Fibroblast of gingiva (primary cell): ENCODE results near the gene H2BW2.
A peak's percentile ranks its signal among the peaks of the same experiment; 100 is the strongest.
"Not testable (repeated sequence)": the region's sequence is repeated elsewhere in the genome, so short reads cannot be mapped to it uniquely, and the experiment has no call there.

ENCODE experiments used
- DNase-seq: peaks from one replicate; pipeline ENCODE4 v3.0.0-alpha.2; 2011; ENCODE audit warnings: low read depth

The H2BW2 gene

DNA sequence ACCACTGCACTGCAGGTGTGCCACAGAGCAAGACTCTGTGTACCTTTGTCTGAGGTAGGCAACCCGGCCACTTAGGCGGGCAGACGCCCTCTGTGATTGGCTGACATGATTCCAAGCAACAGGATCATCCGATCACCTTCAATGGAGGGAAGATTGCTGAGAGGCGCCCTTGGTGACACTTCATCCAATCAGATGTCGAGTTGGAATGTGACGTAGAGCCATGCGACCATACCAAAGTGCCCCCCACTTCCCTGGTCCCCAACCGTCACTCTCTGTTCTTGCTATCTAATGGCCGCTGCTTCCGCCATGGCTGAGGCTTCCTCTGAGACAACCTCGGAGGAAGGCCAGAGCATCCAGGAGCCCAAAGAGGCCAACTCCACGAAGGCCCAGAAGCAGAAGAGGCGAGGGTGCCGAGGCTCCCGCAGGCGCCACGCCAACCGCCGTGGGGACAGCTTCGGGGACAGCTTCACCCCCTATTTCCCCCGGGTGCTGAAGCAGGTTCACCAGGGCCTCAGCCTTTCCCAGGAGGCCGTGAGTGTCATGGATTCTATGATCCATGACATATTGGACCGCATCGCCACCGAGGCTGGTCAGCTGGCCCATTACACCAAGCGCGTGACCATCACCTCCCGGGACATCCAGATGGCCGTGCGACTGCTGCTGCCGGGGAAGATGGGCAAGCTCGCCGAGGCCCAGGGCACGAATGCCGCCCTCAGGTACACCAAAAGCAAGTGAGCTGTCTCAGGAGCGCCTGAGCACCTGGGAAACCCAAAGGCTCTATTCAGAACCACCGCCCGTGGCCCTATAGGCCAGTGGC is at the start of gene H2BW2:
Gene H2BW2 (plus strand): TSS at position 268 of the 817 bp plus-strand sequence. CDS start 39 bp downstream, at position 307.
- no peak for DNase-seq

DNA sequence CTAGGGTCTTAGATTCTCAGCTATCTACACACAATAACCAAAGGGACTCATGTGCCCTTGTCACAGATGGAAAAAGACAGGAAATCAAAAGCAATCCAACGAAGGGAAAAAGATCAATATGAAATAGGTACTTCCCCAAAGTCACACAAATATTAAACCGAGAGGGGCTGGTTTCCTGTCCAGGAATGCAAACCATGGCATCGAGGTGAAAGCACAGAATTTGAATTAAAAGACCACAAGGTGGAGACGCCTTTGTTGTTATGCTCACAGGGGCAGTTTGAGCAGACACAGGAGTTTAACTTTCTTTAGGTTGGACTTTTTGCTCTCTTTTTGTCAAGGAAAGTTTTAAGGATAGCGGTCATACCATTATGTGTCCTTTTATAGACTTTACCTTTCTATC is 40.5 kb upstream of the H2BW2 start:
- DNase-seq: no peak

DNA sequence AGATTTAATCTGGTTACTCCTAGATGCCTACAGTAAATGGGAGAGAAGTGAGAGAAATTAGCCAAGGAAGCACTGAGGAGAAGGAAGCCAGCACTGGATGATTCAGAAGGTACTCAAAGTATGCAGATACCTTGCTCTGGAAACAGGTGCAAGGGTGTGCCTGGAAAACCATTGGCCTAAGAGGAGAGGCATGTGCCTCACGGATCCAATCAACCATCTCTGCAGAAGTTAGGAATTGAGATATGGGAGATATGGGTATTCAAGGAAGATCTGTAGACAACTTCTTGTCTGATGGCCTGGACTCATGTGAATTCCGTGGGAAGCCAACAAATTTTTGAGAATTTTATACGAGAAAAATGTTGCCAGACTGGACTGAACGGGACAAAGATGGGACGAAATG is 30.9 kb upstream of the H2BW2 start:
- no peak for DNase-seq

DNA sequence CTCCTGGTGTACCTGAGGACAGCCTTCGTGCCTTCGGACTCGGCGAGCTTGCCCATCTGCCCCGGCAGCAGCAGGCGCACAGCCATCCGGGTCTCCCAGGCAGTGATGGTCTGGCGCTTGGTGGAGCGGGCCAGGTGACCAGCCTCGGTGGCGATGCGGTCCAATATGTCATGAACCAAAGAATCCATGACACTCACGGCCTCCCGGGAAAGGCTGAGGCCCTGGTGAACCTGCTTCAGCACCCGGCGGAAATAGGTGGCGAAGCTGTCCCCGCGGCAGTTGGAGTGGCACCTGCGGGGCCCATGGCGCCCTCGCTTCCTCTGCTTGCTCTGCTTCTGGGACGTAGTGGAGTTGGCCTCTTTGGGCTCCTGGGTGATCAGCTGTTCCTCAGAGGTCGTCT is 26.6 kb upstream of the H2BW2 start:
- no peak for DNase-seq

DNA sequence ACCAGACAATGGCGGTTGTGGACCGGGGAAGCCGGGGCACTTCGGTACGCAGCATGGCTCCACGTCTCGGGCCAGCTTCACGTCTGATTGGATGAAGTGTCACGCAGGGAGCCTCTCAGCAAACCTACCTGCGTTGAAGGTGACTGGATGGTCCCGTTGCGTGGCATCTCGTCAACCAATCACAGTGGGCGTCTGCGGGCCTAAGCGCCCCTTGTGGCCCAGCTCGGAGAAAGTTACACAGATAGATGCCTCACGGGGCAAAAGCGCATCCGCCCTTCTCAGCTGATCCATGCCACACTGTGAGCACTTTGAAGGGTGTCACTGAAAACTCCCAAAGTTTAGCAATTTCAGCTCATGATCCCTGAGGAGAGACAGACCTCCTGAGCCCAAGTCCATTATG is 26.1 kb upstream of the H2BW2 start, which contains the start of gene H2BW1:
Gene H2BW1 (minus strand): TSS at position 103 of the 400 bp plus-strand sequence. CDS start 132 bp downstream, outside the sequence.
- DNase-seq: no peak

DNA sequence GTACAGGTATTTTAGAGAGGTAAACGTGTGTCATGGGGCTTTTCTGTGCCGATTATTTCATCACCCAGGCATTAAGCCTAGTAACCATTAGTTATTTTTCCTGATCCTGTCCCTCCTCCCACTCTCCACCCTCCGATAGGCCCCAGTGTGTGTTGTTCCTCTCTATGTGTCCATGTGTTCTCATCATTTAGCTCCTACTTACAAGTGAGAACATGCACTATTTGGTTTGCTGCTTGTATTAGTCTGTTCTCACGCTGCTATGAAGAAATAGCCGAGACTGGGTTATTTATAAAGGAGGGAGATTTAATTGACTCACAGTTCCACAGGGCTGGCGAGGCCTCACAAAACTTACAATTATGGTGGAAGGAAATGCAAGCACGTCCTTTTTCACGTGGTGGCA is 24.2 kb upstream of the H2BW2 start:
- not testable (repeated sequence) for DNase-seq

DNA sequence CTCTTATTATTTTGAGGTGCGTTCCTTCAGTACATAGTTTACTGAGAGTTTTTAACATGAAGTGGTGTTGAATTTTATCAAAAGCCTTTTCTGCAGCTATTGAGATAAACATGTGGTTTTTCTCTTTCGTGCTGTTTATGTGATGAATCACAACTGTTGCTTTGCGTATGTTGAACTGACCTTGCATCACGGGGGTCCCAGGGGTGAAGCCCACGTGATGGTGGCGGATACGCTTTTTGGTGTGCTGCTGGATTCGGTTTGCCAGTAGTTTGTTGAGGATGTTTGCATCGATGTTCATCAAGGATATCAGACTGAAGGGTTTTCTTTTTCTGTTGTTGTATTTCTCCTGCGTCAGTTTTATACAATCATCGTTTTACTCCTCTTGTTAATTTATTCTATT is 21.6 kb upstream of the H2BW2 start:
- no peak for DNase-seq

DNA sequence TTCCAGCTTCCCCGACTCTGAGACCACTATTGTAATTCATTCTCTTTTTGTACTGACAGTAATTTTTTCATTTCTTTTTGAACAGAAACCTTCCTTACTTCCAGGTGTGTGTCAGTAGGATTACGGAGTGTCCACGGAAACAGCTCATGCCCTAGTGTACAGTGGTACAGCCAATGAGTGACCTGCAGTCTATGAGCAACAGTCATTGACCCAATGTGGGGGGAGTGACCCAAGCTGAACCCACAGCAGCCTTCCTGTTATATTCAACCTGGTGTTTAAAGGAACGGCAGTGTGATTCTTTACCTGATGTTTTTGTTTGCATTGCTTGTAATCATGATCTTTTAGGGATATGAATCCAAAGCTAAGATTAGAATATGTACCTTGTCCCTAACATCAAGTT is 1.2 kb downstream of the H2BW2 start:
- no peak for DNase-seq

DNA sequence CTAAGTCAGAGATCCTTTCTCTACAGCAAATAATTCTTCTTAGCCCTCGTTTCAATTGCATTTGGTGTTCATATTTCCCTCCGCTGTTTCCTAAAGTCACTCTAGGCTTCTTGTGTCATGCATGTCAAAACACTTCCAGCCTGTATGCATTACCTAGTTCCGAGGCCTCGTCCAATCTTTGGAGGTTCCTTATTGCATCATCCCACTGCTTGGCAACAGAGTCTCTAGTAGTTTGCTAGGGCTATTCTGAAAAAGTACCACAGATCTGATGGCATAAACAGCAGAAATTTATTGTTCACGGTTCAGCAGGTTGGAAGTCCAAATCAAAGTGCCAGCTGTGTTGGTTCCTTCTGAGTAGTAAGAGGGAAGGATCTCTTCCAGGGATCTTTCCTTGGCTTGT is 5.9 kb downstream of the H2BW2 start:
- no peak for DNase-seq

DNA sequence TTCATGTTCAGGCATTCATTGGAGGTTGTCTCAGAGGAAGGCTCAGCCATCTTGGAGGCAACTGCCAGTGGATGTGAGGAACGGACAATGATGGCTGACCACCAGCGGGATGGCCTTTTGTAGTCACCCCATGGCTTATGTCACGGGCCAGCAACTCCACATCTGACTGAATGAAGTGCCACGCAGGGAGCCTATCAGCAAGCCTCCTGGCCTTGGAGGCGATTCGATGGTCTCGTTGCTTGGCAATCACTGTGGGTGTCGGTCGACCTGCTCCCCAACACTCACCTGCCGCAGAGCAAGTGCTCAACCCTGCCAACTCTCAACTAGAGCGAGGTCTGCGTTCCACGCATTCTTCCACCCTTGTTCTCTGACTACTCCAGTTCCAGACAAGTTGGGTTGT is 7.4 kb downstream of the H2BW2 start:
- no peak for DNase-seq

DNA sequence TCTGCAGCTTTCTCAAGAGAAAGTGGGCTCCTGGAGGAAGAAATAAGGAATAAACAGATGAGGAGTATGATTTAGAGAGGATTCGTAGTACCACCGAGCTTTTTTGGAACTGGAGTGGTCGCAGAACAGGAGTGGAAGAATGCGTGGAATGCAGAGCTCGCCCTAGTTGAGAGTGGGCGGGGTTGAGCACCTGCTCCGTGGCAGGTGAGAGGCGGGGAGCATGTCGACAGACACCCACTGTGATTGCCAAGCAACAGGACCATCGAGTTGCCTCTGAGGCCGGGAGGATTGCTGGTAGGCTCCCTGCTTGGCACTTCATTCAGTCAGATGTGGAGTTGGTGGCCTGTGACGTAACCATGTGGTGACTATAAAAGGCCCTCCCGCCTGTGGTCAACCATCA is 15.2 kb downstream of the H2BW2 start:
- not testable (repeated sequence) for DNase-seq

DNA sequence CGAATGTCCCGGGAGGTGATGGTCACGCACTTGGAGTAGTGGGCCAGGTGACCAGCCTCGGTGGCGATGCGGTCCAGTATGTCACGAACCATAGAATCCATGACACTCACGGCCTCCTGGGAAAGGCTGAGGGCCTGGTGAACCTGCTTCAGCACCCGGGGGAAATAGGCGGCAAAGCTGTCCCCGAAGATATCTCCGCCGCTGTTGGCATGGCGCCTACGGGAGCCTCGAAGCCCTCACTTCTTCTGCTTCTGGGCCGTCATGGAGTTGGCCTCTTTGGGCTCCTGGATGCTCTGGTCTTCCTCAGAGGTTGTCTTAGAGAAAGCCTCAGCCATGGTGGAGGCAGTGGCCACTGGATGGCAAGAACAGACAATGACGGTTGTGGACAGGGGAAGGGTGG is 22.9 kb downstream of the H2BW2 start:
- not testable (repeated sequence) for DNase-seq

DNA sequence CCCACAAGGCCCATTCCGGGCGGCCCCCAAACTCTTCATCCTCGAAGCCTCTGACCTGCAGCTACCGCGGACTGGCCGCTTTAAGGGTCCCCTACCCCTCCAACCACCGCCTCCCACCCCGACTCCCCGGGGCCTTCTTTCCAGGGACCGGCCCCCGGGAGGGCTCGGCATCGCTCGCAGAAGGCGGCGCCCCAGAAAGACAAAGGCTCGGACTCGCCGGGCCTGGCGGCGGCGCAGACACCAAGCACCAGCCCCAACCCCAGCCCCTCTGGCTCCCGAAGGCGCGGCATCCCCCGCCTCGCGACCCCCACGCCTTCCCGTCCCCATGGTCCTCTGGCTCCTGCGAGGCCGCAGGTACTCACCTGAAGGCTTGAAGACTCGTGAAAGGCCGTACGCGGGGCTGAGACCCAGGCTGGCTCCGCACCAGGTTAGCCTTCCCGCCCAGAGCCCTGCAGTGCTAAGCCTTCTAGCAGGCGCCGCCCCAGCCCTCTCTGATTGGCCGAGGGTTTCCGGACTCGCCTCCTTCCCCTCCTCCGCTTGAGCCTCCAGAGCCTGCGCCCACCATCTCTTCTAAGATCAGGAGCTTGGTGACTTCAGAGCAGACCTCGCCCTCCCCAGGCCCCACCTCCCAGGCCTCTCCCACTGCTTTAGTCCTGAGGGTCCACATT is 36.2 kb downstream of the H2BW2 start, which contains the start of gene TMSB15C:
Gene TMSB15C (minus strand): TSS at position 459 of the 668 bp plus-strand sequence.
- not testable (repeated sequence) for DNase-seq

DNA sequence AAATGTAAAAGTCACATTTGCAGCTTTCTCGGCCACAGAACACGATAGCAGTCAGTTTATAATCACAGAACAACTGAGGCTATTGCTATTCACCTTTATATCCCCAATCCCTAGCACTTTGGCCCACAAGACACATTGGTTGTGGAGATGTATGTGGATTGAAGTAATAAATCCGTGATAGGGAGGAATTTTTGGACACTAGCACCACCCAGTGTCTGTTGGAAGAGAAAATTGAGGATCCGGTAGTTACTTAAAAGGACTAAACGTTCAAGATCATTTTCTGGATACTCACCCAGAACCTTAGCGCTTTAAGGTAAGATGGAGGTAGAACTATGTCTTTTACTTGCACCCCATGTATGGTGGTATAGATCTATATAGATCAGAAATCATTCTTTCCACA is 38.1 kb downstream of the H2BW2 start:
- DNase-seq: not testable (repeated sequence)

DNA sequence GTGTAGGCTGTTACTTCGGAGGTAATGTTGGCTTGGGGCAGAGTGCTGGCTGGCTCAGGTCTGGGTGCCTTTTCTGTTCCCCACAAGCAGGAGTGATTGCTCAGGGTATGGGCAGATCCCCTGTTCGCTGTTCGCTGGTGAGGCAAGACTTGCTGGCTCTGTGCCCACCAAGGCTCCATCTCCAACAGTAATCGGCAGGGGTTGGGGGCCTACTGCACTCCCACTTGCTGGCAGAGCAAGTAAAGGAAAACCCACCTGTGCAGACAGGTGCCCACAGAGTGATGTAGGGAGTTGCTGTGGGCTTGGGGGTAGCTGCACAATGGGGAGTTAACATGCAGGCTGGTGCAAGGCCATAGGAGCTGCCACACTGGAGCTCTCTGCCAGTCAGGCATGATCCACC is 44.3 kb downstream of the H2BW2 start:
- no peak for DNase-seq

DNA sequence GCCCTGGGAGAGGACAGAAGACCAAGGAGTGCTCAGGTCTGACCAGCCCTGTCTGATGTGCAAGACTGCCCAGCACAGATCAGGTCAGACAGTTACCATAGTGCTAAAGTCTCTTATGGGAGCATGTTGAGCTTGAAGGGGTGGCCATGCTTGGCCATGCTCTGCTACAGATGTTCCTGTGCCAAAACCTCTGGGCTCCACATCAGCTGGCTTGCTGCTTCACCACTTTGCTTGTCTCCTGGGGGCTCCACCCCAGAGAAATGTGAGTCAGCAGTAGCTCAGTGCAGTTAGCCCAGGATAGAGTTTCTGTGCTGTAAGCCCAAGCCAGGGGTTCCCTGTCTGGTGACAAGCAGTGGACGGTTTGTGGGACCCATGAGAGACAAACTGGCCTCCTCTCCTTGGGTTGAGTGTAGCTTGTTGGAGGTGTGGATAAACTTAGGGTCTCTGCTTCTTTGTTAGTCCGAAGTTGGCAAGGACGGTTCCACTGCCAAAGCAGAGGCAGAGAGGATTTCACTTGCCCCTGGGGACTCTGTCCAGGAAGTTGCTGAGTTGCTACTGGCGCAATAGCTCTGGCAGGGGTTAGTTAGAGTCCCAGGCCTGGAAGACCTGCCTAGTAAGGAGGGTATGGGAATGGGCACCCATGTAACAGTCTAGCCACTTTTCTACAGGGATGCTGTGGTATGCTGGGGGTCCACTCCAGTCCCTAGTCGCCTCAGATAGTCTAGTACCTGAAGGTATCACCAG is 45.0 kb downstream of the H2BW2 start:
- peak; percentile 12 for DNase-seq

DNA sequence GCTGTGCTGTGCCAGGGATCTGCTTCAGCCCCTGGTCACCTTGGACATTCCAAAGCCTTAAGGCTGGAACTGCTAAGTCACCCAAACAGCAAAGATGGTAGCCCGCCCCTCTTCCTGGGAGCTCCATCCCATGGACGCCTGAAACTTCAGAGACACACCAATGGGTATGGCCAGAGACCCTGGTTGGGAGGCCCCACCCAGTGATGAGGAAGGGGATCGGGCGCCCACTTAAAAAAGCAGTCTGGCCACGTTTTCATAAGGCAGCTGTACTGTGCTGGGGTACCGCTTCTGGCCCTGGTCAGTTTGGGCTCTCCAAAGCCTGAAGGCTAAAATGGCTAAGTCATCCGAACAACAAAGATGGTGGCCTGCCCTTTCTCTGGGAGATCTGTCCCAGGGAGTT is 45.7 kb downstream of the H2BW2 start:
- DNase-seq: no peak

DNA sequence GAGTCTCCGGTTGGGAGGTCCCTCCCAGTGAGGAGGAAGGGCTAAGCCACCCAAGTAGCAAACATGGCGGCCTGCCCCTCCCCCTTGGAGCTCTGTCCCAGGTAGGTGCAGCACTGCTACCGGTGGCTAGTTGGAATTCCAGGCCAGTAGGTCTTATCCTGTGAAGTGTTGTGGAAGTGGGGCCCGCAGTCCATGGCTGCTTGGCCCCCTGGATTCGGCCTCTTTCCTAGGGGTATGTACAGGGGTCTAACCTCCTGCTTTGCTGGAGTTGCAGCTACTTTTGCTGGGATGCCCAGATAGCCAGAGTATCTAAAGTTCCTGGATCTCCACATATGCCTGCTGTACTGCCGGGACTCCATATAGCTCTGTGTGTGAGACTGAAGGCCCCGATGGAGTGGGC is 46.2 kb downstream of the H2BW2 start:
- DNase-seq: no peak
